GM21360 (cell line): Measurements from ENCODE around the gene PRKG2.
A peak's percentile ranks its signal among the peaks of the same experiment; 100 is the strongest.

Experiments
- ATAC-seq: cut with Tn5 transposase; IDR thresholded peaks from one replicate; pipeline ENCODE4 v1.9.1; 2021; ENCODE audit warnings: mild to moderate bottlenecking, moderate library complexity; ENCODE audit not compliant: unreplicated experiment

The PRKG2 gene

DNA sequence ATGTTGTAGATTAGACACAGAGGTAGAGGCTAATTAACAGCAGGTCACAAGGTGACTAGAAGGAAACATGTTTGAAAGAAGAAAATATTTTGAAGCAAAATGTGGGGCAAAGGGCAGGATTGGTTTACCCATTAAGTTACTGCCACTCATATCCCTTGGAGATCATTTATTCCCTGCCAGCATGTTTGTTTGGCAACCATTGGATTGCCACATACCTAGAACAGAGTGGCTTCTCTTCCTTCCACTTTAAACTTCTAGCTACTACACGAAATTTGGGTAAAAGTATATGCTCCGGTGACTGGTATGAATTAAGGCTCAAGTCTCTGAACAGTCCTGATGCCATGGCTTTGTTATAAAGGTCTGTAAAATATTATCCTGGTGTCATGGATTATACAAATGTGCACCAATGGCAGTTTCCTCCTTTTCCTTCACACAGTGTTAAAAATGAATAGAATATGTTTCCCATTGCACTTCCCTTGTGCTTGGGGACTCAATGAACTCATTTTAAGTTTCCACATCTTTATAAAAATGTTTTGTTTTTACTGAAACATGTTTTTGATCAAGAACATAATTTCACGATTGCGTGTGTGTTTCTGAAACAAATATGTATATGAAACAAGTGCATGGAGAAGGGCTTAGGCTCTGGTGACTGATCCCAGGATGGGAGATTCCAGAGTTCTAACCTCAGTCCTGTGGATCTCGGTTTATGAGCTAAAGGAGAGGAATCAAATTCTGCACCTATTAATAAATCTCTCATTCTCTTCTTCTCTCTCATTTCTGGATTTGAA is 172.2 kb downstream of the PRKG2 start:
- ATAC-seq = no peak

DNA sequence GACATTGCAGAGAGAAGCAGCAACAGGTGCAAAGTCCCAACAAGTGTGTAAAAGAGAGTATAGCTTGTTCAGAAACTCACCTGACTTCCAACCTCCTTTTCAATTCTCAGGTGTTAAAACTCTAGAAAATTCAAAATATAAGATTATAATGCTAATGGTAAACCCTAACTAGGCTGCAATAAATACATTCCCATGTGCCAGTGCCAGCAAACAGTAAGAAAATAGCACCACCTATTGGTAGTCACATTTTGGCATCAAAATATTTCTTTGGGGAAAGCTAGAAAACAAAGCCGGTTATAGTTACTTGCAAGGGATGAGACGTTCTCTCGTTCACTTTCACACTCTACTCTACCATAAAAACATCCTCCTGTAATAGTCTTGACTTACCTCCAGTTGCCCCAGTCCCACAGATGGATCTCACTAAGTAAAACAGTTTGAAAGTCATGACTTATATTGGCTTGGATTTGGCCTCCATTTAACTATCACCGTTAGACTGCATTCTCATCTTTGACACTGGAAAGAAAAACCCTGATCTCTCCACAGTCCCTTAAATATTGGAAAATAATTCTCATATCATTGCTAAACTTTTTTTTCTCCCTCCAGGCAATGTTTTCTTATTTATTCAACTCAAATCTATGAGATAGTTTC is 174.9 kb downstream of the PRKG2 start:
- ATAC-seq = peak; percentile 66

DNA sequence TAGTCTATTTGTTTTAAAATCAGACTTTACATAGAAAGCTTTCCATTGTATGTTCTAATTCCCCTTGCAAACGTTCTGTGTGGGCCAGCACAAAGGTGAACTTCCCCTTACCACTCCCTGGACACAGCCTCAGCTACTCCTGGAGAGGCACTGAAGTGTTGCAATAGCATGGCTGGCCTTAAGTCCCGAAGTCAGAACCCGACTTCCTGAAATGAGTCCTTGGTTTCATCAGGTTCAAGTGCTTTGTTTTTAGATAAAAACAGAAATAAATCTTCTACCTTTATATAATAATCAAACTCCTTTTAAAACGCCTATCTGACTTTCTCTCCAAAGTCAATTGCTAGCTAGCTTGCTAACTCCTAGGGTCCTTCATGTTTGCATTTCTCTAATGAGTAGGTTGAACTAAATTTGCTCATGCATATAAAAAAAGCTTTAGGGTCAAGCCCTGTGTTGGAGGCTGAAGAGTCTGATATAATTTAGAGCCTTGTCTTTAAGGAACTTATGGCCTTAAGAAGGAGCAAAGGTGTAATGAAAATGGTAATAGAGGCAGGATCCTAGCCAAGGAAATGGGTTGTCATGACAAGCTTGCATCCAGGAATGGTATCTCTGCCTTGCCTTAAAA is 175.6 kb downstream of the PRKG2 start:
- peak; percentile 60 for ATAC-seq

DNA sequence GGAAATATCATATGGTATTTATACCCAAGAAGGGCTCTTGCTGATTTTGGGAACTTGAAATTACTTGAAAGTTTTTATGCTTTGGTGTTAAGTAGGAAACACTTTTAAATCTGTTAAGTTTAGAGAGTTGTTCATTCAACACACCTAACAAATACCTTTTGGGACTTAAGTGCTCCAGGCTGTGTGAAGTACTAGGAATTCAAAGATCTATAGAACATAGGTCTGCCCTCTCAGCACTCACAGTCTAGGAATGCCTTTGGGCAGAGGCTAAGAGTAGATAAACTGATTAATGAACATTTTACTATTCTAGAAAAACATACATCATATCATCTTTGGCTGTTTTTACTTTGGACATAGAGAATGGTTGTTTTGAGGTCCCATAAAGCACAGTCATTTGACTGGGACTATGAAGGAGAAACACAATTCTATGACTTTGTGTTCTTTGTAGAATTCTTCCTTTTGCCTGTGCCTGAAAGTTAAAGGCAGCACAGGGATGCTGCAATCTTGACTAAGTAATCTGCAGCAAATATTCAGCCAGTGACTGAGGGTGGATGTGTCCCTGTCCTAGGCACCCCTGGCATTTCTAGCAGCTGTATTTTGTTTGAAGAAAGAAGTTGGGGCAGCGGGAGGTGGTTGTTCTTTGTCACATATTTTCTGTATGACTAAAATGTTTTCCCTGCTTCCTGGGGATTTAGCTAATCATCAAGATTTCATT is 176.2 kb downstream of the PRKG2 start:
- ATAC-seq = peak; percentile 7
